Heart right ventricle (tissue), 16 donors: Measurements from ENCODE around the gene DBF4. TPM values are rescaled to one million over a fixed set of nuclear protein-coding genes. Genes with fewer than 3 reads are reported as not detected.
"Not testable (repeated sequence)": the region's sequence is repeated elsewhere in the genome, so short reads cannot be mapped to it uniquely, and the experiment has no call there.

Experiments used
- ATAC-seq, 8 donors: fragments of 200-7000 bp; cut with Tn5 transposase; one replicate each; pipeline ENCODE4 v1.9.1; 2020; ENCODE audit warnings: mild to moderate bottlenecking in 8 of 8, moderate library complexity in 8 of 8, moderate number of reproducible peaks in 1 of 8
- DNase-seq, 2 donors: peaks; one replicate each; pipeline ENCODE4 v3.0.0-alpha.2; 2020
- H3K27ac ChIP-seq, 10 donors: fragments of 200-600 bp; sonication (generic) in 2 of 10; one replicate each; pipeline versions ENCODE4 v1.5.0 to v1.8.0; 2020 to 2022; ENCODE audit warnings: mild to moderate bottlenecking in 3 of 10
- H3K27me3 ChIP-seq, 7 donors: fragments of 200-600 bp; one replicate each; pipeline ENCODE4 v1.8.0; 2021 to 2022; ENCODE audit warnings: mild to moderate bottlenecking in 2 of 7
- H3K36me3 ChIP-seq, 9 donors: fragments of 200-600 bp; sonication (generic) in 1 of 9; one replicate each; pipeline versions ENCODE4 v1.5.0 to v1.8.0; 2020 to 2022; ENCODE audit warnings: mild to moderate bottlenecking in 2 of 9
- H3K4me1 ChIP-seq, 9 donors: fragments of 200-600 bp; sonication (generic) in 1 of 9; one replicate each; pipeline versions ENCODE4 v1.5.0 to v1.8.0; 2020 to 2022; ENCODE audit warnings: mild to moderate bottlenecking in 4 of 9
- H3K4me3 ChIP-seq, 10 donors: fragments of 200-600 bp; sonication (generic) in 2 of 10; one replicate each; pipeline versions ENCODE4 v1.5.0 to v1.8.0; 2020 to 2022; ENCODE audit warnings: mild to moderate bottlenecking in 7 of 10, moderate library complexity in 2 of 10
- H3K9me3 ChIP-seq, 11 donors: fragments of 200-600 bp in 10 of 11; sonication (generic) in 2 of 11; one replicate each; pipeline versions ENCODE4 v1.5.0 to v1.8.0; 2013 to 2022; ENCODE audit warnings: mild to moderate bottlenecking in 2 of 11, control low read depth in 1 of 11, moderate library complexity in 1 of 11
- CTCF ChIP-seq, 9 donors: fragments of 200-600 bp; sonication (generic) in 2 of 9; IDR thresholded peaks; one replicate each; pipeline versions ENCODE4 v1.5.0 to v1.8.0; 2021 to 2022; ENCODE audit warnings: antibody characterized with exemption in 9 of 9, mild to moderate bottlenecking in 5 of 9, moderate library complexity in 1 of 9
- WGBS, 2 donors: extraction: QIAGEN DNeasy Blood & Tissue Kit; methylation state at CpG; one replicate each; pipeline ENCODE4 v1.1.7; 2013; ENCODE audit warnings: inconsistent platforms in 1 of 2; 5-methylcytosine and 5-hydroxymethylcytosine counted together
- intact Hi-C, 10 donors: fragments of 100-400 bp; cut with DNase I; formaldehyde crosslinking; loops; one replicate each; pipeline versions ENCODE4 v1.11.1 to v1.14.2; 2022
- polyA plus RNA-seq, 2 donors: library from polyadenylated mRNA; stranded (reverse); fragments of 200-250 nt; gene quantifications; one replicate each; pipeline ENCODE4 v1.2.3, GENCODE V29; 2013
- total RNA-seq, 10 donors: library from RNA; stranded (reverse); fragmentation: NEBNext Ultra II Directional in 3 of 10; extraction: Animal tissue kit (Norgen Biotek cat#: 25700) in 3 of 10; gene quantifications; one replicate each; pipeline versions ENCODE4 v1.2.1 to v1.2.4, GENCODE V29; 2021 to 2023
- donor health status: Arrhythmogenic right ventricular cardiomyopathy.
- donor health status: ischemic (EF 13 %, LVEDD 7.1; RV severe dilation, severe dysfunction).
- donor health status: healthy with polysubstance abuse.
- donor health status: DM: no; HTN: yes; CAD: no.
- donor health status: DM: no; HTN: no; CAD: no.
- donor health status: ischemic (EF 25% LVEDD 6.9; RV normal size, moderate dysfunction).
- donor health status: ischemic (EF 25% LVEDD 5.7; RV mildly dilated, moderate dysfunction).
- donor health status: healthy.
- donor health status: DM: yes; HTN: yes; CAD: no.
- donor health status: Ischemic cardiomyopathy.
- donor health status: ischemic (EF 35%, LVEDD 5.7; RV mildly dilated, moderate dysfunction).
- donor health status: nonischemic (EF 11% LVEDD 7.7; RV severe dilation, severe dysfunction).
- donor health status: DM: yes; HTN: yes; CAD: no.
- donor health status: PGD.
- donor health status: ischemic (EF 29% LVEDD 5.4; RV normal size, mild dysfunction).
- donor health status: nonischemic (EF 23%, LVEDD 6.1; RV moderate dilation, normal function).

The DBF4 gene
- total and polyA plus RNA-seq, 12 donors: 1.2 to 5.2 (median 1.9) TPM

GRCh38 chr7:87895363-87895762 lies 19.1 kb downstream of the DBF4 start:
- no peak overlapping the region for H3K4me3 ChIP-seq
- H3K9me3 ChIP-seq: no peaks in the 10 kb centered on the region
- H3K4me1 ChIP-seq: no peaks in the 10 kb centered on the region
- WGBS, 2 donors: 93 to 96% methylated on average over 2 of the region's 2 CpGs
- intact Hi-C loops: loop anchor here in 1 of 10 donors (10.0 kb wide), 1 partner anchor 59 kb away; no protein-coding TSS in a partner anchor
- H3K27me3 ChIP-seq: no peaks in the 10 kb centered on the region
- no peak for TF ChIP-seq CTCF (IDR thresholded peaks at IDR 0.05)
- DNase-seq: no peak
- no peak for ATAC-seq
- no peak overlapping the region for H3K27ac ChIP-seq
- peaks cover 0 to 78% (median 0%) of the 10 kb centered on the region in 9 donors for H3K36me3 ChIP-seq

- no peak for TF ChIP-seq CTCF (IDR thresholded peaks at IDR 0.05)
Measured at GRCh38 chr7:87899255-87899654, 23.0 kb downstream of the DBF4 start.

GRCh38 chr7:87907136-87907906 lies 31.0 kb downstream of the DBF4 start:
- intact Hi-C loops, ATAC-seq, H3K9me3 ChIP-seq, H3K4me1 ChIP-seq, H3K27ac ChIP-seq, H3K27me3 ChIP-seq, H3K4me3 ChIP-seq, DNase-seq: not testable (repeated sequence)
- 98 to 99% methylated on average over 3 of the region's 3 CpGs for whole genome bisulfite sequencing, 2 donors
- peaks cover 0 to 36% (median 0%) of the 10 kb centered on the region in 9 donors for H3K36me3 ChIP-seq

More at GRCh38 chr7:87899255-87899654, 23.0 kb downstream of the DBF4 start:
- intact Hi-C loops: loop anchor here in 1 of 10 donors (10.0 kb wide), 1 partner anchor 56 kb away; no protein-coding TSS in a partner anchor
- Histone ChIP-seq H3K36me3 (peaks cover 0 to 85% (median 4%) of the 10 kb centered on the region in 9 donors), H3K4me3 (no peak overlapping the region), H3K4me1 (no peaks in the 10 kb centered on the region), H3K27ac (no peak overlapping the region), H3K9me3 (no peaks in the 10 kb centered on the region), H3K27me3 (no peaks in the 10 kb centered on the region)
- 96 to 99% methylated on average over 2 of the region's 2 CpGs for WGBS, 2 donors
- ATAC-seq (no peak), DNase-seq (no peak)

- ATAC-seq, intact Hi-C loops: not testable (repeated sequence)
- WGBS, 2 donors: 98% methylated on average over 4 of the region's 4 CpGs
Measured at GRCh38 chr7:87908814-87909213, 32.5 kb downstream of the DBF4 start.

GRCh38 chr7:87912121-87912520 lies 35.8 kb downstream of the DBF4 start:
- DNase-seq (no peak), ATAC-seq (no peak)
- Histone ChIP-seq H3K27ac (no peak overlapping the region), H3K9me3 (no peaks in the 10 kb centered on the region), H3K4me3 (no peak overlapping the region), H3K27me3 (no peaks in the 10 kb centered on the region), H3K4me1 (peaks cover 0 to 1% (median 0%) of the 10 kb centered on the region in 9 donors), H3K36me3 (peaks cover 0 to 9% (median 0%) of the 10 kb centered on the region in 9 donors)
- intact Hi-C loops: no loop called here
- WGBS, 2 donors: 84 to 92% methylated on average over 4 of the region's 4 CpGs
- no peak for TF ChIP-seq CTCF (IDR thresholded peaks at IDR 0.05)

More at GRCh38 chr7:87908814-87909213, 32.5 kb downstream of the DBF4 start:
- H3K36me3 ChIP-seq: peaks cover 0 to 30% (median 0%) of the 10 kb centered on the region in 9 donors
- H3K4me1 ChIP-seq, H3K27ac ChIP-seq, H3K4me3 ChIP-seq, H3K27me3 ChIP-seq, H3K9me3 ChIP-seq, DNase-seq: not testable (repeated sequence)
